Vagina (tissue), 2 donors: ENCODE results near the gene CWC15.

Experiments used
- POLR2A ChIP-seq, 2 donors: fragments of 450-650 bp; IDR thresholded peaks; one replicate each; pipeline ENCODE4 v1.6.1; 2017; ENCODE audit warnings: antibody characterized with exemption in 2 of 2, mild to moderate bottlenecking in 2 of 2, moderate library complexity in 2 of 2
- POLR2AphosphoS5 ChIP-seq, 2 donors: sonication (generic); formaldehyde crosslinking; IDR thresholded peaks; one replicate each; pipeline ENCODE4 v1.9.0; 2017; ENCODE audit warnings: antibody characterized with exemption in 2 of 2, mild to moderate bottlenecking in 2 of 2, low read depth in 1 of 2; ENCODE audit not compliant: insufficient read depth in 1 of 2
- TF ChIP-seq, protein P1 (sequence below), 3 experiments: fragments of 450-650 bp in 2 of 3; fragments of 200-600 bp in 1 of 3; sonication (generic) in 1 of 3; IDR thresholded peaks; one replicate each; pipeline ENCODE4 v1.5.1; 2017 to 2019; ENCODE audit warnings: antibody characterized with exemption in 3 of 3, mild to moderate bottlenecking in 2 of 3, moderate library complexity in 2 of 3

DNA sequence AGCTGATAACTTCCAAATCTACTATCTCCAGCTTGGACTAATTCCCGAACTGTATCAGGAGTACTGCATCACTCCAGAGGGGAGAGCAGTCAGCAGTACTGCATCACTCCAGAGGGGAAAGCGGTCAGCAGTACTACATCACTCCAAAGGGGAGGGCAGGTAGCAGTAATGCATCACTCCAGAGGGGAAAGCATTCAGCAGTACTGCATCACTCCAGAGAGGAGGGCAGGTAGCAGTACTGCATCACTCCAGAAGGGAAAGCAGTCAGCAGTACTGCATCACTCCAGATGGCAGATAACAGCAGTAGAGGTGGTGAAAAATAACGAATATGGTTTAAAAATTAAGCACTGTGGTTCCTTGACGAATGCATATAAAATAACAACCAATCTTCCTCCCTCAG is 8.4 kb downstream of the CWC15 start:
- TF ChIP-seq POLR2A (IDR thresholded peaks at IDR 0.05) (no peak), POLR2AphosphoS5 (IDR thresholded peaks at IDR 0.05; ENCODE audit: insufficient read depth in 1 of 2, low read depth in 1 of 2) (no peak)
- TF ChIP-seq, protein P1, sequence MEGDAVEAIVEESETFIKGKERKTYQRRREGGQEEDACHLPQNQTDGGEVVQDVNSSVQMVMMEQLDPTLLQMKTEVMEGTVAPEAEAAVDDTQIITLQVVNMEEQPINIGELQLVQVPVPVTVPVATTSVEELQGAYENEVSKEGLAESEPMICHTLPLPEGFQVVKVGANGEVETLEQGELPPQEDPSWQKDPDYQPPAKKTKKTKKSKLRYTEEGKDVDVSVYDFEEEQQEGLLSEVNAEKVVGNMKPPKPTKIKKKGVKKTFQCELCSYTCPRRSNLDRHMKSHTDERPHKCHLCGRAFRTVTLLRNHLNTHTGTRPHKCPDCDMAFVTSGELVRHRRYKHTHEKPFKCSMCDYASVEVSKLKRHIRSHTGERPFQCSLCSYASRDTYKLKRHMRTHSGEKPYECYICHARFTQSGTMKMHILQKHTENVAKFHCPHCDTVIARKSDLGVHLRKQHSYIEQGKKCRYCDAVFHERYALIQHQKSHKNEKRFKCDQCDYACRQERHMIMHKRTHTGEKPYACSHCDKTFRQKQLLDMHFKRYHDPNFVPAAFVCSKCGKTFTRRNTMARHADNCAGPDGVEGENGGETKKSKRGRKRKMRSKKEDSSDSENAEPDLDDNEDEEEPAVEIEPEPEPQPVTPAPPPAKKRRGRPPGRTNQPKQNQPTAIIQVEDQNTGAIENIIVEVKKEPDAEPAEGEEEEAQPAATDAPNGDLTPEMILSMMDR (IDR thresholded peaks at IDR 0.05), result no peak
